Stimulated activated CD8-positive, alpha-beta memory T cell treated with anti-CD3 and anti-CD28 coated beads, Interleukin-7, amount 100 ng/mL, for 24 hours (primary cell): ENCODE measurements around the gene UST.

ENCODE experiments used
- DNase-seq: peaks from one replicate; pipeline ENCODE4 v3.0.0-alpha.2; 2020; ENCODE audit warnings: low read depth

The UST gene

GRCh38 chr6:148803979-148804378 lies 57.1 kb downstream of the UST start:
- DNase-seq, result no peak

GRCh38 chr6:148805777-148806176 lies 58.9 kb downstream of the UST start:
- DNase-seq, result no peak

- no peak for DNase-seq
Observed at GRCh38 chr6:148807784-148808183, 61.0 kb downstream of the UST start.

- no peak for DNase-seq
Observed at GRCh38 chr6:148808786-148809304, 62.0 kb downstream of the UST start.

GRCh38 chr6:148811459-148811858 lies 64.6 kb downstream of the UST start:
- no peak for DNase-seq

- DNase-seq, result no peak
Observed at GRCh38 chr6:148814082-148814790, 67.4 kb downstream of the UST start.

- DNase-seq, result no peak
Observed at GRCh38 chr6:148814869-148815268, 68.0 kb downstream of the UST start.

GRCh38 chr6:148816117-148816516 lies 69.3 kb downstream of the UST start:
- DNase-seq, result no peak

GRCh38 chr6:148817689-148818088 lies 70.9 kb downstream of the UST start:
- no peak for DNase-seq

- DNase-seq, result no peak
Observed at GRCh38 chr6:148818939-148819575, 72.2 kb downstream of the UST start.

GRCh38 chr6:148819852-148820251 lies 73.0 kb downstream of the UST start:
- DNase-seq, result no peak

GRCh38 chr6:148822819-148823218 lies 76.0 kb downstream of the UST start:
- no peak for DNase-seq

- DNase-seq, result no peak
Observed at GRCh38 chr6:148824291-148824690, 77.5 kb downstream of the UST start.

GRCh38 chr6:148824960-148825359 lies 78.1 kb downstream of the UST start:
- DNase-seq, result no peak

- no peak for DNase-seq
Observed at GRCh38 chr6:148825492-148825891, 78.7 kb downstream of the UST start.

GRCh38 chr6:148827416-148828045 lies 80.7 kb downstream of the UST start:
- no peak for DNase-seq

- DNase-seq, result no peak
Observed at GRCh38 chr6:148828047-148828446, 81.2 kb downstream of the UST start.

- no peak for DNase-seq
Observed at GRCh38 chr6:148829415-148830101, 82.7 kb downstream of the UST start.

- DNase-seq, result no peak
Observed at GRCh38 chr6:148830614-148831013, 83.8 kb downstream of the UST start.

- no peak for DNase-seq
Observed at GRCh38 chr6:148831064-148831463, 84.2 kb downstream of the UST start.

GRCh38 chr6:148831531-148831930 lies 84.7 kb downstream of the UST start:
- DNase-seq, result no peak

- no peak for DNase-seq
Observed at GRCh38 chr6:148835920-148836441, 89.2 kb downstream of the UST start.
